Mesenchymal stem cell (in vitro differentiated cells and primary cell): ENCODE data around the gene SERPINB6.
A peak's percentile ranks its signal among the peaks of the same experiment; 100 is the strongest.

Source experiments
- DNase-seq: peaks from one replicate; pipeline ENCODE4 v3.0.0-alpha.2; 2013
- H2AFZ ChIP-seq: one replicate; pipeline ENCODE4 v1.6.1; 2013; ENCODE audit warnings: low read depth, mild to moderate bottlenecking, control low read depth, inconsistent platforms, low read length, moderate library complexity
- H2AK5ac ChIP-seq: 2 replicates; pipeline ENCODE4 v1.6.1; 2013; ENCODE audit warnings: low read length, moderate library complexity, mild to moderate bottlenecking, inconsistent platforms; ENCODE audit not compliant: severe bottlenecking
- H2BK120ac ChIP-seq: one replicate; pipeline ENCODE4 v1.6.1; 2013; ENCODE audit warnings: low read depth, mild to moderate bottlenecking, inconsistent platforms, low read length, moderate library complexity
- H2BK12ac ChIP-seq, 2 experiments: one replicate each; pipeline ENCODE4 v1.6.1; 2013; ENCODE audit warnings: inconsistent platforms in 2 of 2, low read length in 2 of 2, mild to moderate bottlenecking in 2 of 2, moderate library complexity in 2 of 2, control low read depth in 1 of 2
- H2BK15ac ChIP-seq: one replicate; pipeline ENCODE4 v1.6.1; 2013; ENCODE audit warnings: mild to moderate bottlenecking, low read depth, inconsistent platforms; ENCODE audit not compliant: poor library complexity, severe bottlenecking
- H2BK5ac ChIP-seq: 2 replicates; pipeline ENCODE4 v1.6.1; 2013; ENCODE audit warnings: low read depth, mild to moderate bottlenecking, low read length, control low read depth, inconsistent platforms; ENCODE audit not compliant: poor library complexity, severe bottlenecking
- H3K14ac ChIP-seq, 2 experiments: one replicate each; pipeline ENCODE4 v1.6.1; 2013; ENCODE audit warnings: inconsistent platforms in 2 of 2, low read length in 2 of 2, control low read depth in 1 of 2, mild to moderate bottlenecking in 1 of 2, moderate library complexity in 1 of 2
- H3K18ac ChIP-seq, 2 experiments: one replicate each; pipeline ENCODE4 v1.6.1; 2013; ENCODE audit warnings: inconsistent platforms in 2 of 2, low read length in 2 of 2, control low read depth in 1 of 2, low read depth in 1 of 2, mild to moderate bottlenecking in 1 of 2
- H3K23ac ChIP-seq, 2 experiments: one replicate each; pipeline ENCODE4 v1.6.1; 2013; ENCODE audit warnings: inconsistent platforms in 2 of 2, low read length in 2 of 2, mild to moderate bottlenecking in 2 of 2, moderate library complexity in 2 of 2, control low read depth in 1 of 2
- H3K27ac ChIP-seq: 2 replicates; pipeline ENCODE4 v1.5.1; 2013; ENCODE audit warnings: mild to moderate bottlenecking, moderate library complexity, low read length, control low read depth, inconsistent platforms; ENCODE audit not compliant: poor library complexity, severe bottlenecking
- H3K27me3 ChIP-seq, 2 experiments: 2 replicates each; pipeline versions ENCODE4 v1.6.1 to v1.7.0; 2013; ENCODE audit warnings: low read length in 2 of 2, mild to moderate bottlenecking in 2 of 2, moderate library complexity in 2 of 2, control low read depth in 1 of 2, inconsistent platforms in 1 of 2; ENCODE audit not compliant: control insufficient read depth in 1 of 2, insufficient read depth in 1 of 2
- H3K36me3 ChIP-seq, 2 experiments: 2 replicates each; pipeline versions ENCODE4 v1.6.1 to v1.7.0; 2013; ENCODE audit warnings: low read length in 2 of 2, control low read depth in 1 of 2, inconsistent platforms in 1 of 2, low read depth in 1 of 2, mild to moderate bottlenecking in 1 of 2; ENCODE audit not compliant: insufficient read depth in 2 of 2, control insufficient read depth in 1 of 2
- H3K4ac ChIP-seq, 2 experiments: one replicate each; pipeline ENCODE4 v1.6.1; 2013; ENCODE audit warnings: inconsistent platforms in 2 of 2, low read length in 2 of 2, mild to moderate bottlenecking in 2 of 2, moderate library complexity in 2 of 2, control low read depth in 1 of 2, low read depth in 1 of 2
- H3K4me1 ChIP-seq: 2 replicates; pipeline ENCODE4 v1.6.1; 2013; ENCODE audit warnings: low read depth, low read length, control low read depth; ENCODE audit not compliant: control insufficient read depth, insufficient read depth
- H3K4me2 ChIP-seq: 2 replicates; pipeline ENCODE4 v1.6.1; 2013; ENCODE audit warnings: low read length, mild to moderate bottlenecking, inconsistent platforms; ENCODE audit not compliant: poor library complexity, severe bottlenecking
- H3K4me3 ChIP-seq, 2 experiments: 2 replicates each; pipeline versions ENCODE4 v1.5.1 to v1.7.0; 2013; ENCODE audit warnings: low read length in 2 of 2, mild to moderate bottlenecking in 2 of 2, control low read depth in 1 of 2, low read depth in 1 of 2; ENCODE audit not compliant: insufficient read depth in 1 of 2
- H3K79me1 ChIP-seq: replicated peaks from 2 replicates; pipeline ENCODE4 v1.6.1; 2013; ENCODE audit warnings: mild to moderate bottlenecking, control low read depth, low read length, inconsistent platforms; ENCODE audit not compliant: poor library complexity, severe bottlenecking
- H3K9ac ChIP-seq: 2 replicates; pipeline ENCODE4 v1.7.0; 2013; ENCODE audit warnings: mild to moderate bottlenecking, low read length, moderate library complexity
- H3K9me3 ChIP-seq: 2 replicates; pipeline ENCODE4 v1.7.0; 2013; ENCODE audit warnings: mild to moderate bottlenecking, low read length; ENCODE audit not compliant: control insufficient read depth
- H4K8ac ChIP-seq: one replicate; pipeline ENCODE4 v1.6.1; 2013; ENCODE audit warnings: inconsistent platforms, mild to moderate bottlenecking, low read length, moderate library complexity
- H4K91ac ChIP-seq: one replicate; pipeline ENCODE4 v1.6.1; 2013; ENCODE audit warnings: mild to moderate bottlenecking, low read length, inconsistent platforms
- WGBS: methylation state at CpG from one replicate; pipeline ENCODE4 v1.1.7; 2013; ENCODE audit warnings: mixed read lengths; 5-methylcytosine and 5-hydroxymethylcytosine counted together

Gene SERPINB6

GRCh38 chr6:2986722-2987221, 15.4 kb upstream of the SERPINB6 start:
- H3K4me3 ChIP-seq: no peak overlapping the region
- no peak overlapping the region for H2BK15ac ChIP-seq
- no peak overlapping the region for H3K27ac ChIP-seq
- peak overlapping the region in 1 of 2 experiments; percentile 73 for H3K4ac ChIP-seq
- no peak overlapping the region for H2AFZ ChIP-seq
- no peaks in the 10 kb centered on the region for H3K36me3 ChIP-seq
- no peak overlapping the region for H2BK12ac ChIP-seq
- H2BK120ac ChIP-seq: no peak overlapping the region
- peak; percentile 24 for DNase-seq
- H3K79me1 ChIP-seq: peaks cover 1% of the 10 kb centered on the region
- no peak overlapping the region for H2AK5ac ChIP-seq
- no peak overlapping the region for H2BK5ac ChIP-seq
- no peaks in the 10 kb centered on the region for H3K9me3 ChIP-seq
- H3K9ac ChIP-seq: no peak overlapping the region
- no peak overlapping the region for H3K23ac ChIP-seq
- H4K8ac ChIP-seq: peak overlapping the region; percentile 19
- H3K18ac ChIP-seq: no peak overlapping the region
- H3K4me1 ChIP-seq: peaks cover 5% of the 10 kb centered on the region
- WGBS: 64% methylated on average over 3 of the region's 4 CpGs
- H3K27me3 ChIP-seq: no peaks in the 10 kb centered on the region
- H4K91ac ChIP-seq: no peak overlapping the region
- H3K14ac ChIP-seq: no peak overlapping the region
- H3K4me2 ChIP-seq: no peak overlapping the region

DNA sequence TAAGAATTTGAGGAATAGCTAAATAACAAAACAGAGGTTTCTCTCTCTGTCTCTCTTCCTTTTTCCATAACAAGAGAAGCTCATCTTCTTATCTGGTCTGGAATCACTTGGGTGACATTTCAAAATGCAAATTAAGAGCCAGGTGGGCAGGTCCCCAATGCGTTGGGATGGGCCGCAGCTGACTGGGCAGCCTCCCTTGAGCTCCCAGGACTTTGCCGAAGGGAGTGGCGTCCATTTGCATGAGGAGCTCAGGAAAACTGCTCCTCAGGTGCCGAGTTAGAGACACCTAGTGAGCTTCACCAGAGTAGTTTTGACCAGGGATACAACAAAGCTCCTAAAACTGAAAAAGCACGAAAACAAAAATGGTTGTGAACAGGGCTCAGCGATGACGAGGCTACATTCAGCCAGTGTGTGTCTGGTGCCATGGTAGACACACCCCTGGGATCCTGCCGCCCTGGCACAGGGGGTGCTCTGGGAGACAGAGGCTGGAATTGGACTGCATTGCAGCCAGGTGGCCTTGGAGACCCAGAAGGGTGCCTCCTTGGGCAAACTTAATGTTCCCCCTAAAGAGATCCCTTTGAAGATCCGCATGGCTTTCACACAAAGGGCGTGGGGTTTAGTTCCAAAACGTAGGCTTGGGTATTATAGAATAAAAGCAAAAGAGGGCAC, 13.5 kb upstream of the SERPINB6 start:
- H2BK12ac ChIP-seq: no peak overlapping the region
- 83% methylated on average over 12 of the region's 12 CpGs for WGBS
- H3K23ac ChIP-seq: no peak overlapping the region
- H3K9me3 ChIP-seq: no peaks in the 10 kb centered on the region
- no peak overlapping the region for H3K27ac ChIP-seq
- no peak overlapping the region for H3K18ac ChIP-seq
- no peak overlapping the region for H4K91ac ChIP-seq
- no peak overlapping the region for H3K14ac ChIP-seq
- H2BK15ac ChIP-seq: no peak overlapping the region
- H3K36me3 ChIP-seq: no peaks in the 10 kb centered on the region
- no peak for DNase-seq
- H3K4me1 ChIP-seq: peaks cover 5% of the 10 kb centered on the region
- H3K27me3 ChIP-seq: no peaks in the 10 kb centered on the region
- H2AFZ ChIP-seq: no peak overlapping the region
- H3K4me2 ChIP-seq: no peak overlapping the region
- no peak overlapping the region for H2BK5ac ChIP-seq
- no peak overlapping the region for H2BK120ac ChIP-seq
- H3K4ac ChIP-seq: no peak overlapping the region
- no peak overlapping the region for H3K4me3 ChIP-seq
- no peaks in the 10 kb centered on the region for H3K79me1 ChIP-seq
- H4K8ac ChIP-seq: peak overlapping the region; percentile 38
- no peak overlapping the region for H2AK5ac ChIP-seq
- H3K9ac ChIP-seq: no peak overlapping the region

DNA sequence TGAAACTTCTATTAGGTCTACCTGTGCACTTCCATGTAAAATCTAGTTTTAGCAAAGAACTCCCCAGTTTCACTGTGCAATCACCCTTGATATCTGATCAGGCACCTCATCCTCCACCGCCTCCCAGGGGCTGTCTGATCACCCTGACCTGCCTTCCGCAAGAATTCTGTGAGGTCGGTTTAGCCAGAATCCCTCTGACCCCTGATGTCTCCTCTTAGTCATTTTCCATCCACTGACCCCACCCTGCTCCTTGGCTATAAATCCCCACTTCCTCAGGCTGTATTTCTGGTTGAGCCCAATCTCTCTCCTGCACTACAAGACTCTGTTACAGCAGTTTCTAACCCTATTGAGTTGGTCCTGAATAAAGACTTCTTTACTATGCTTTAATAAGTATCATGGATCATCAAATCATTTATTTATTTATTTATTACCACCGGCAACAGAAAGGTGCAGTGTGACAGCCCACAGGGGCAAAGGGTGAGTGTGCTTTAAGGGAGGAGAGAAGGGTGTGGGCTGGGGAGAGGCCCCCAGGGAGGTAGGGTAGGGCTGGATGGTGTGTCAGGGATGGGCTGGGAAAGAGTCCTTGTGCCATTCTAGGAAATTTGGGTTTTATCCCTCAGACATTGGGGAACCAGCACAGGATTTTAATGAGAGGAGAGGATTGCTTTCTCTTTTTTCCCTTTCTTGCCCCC, 11.2 kb upstream of the SERPINB6 start:
- Histone ChIP-seq H2BK12ac (no peak overlapping the region), H3K27ac (no peak overlapping the region), H3K4me1 (no peaks in the 10 kb centered on the region), H3K4me2 (no peak overlapping the region), H2BK120ac (no peak overlapping the region), H3K79me1 (no peaks in the 10 kb centered on the region), H3K18ac (peak overlapping the region in 1 of 2 experiments; percentile 28), H2AK5ac (no peak overlapping the region), H2BK15ac (no peak overlapping the region), H3K14ac (no peak overlapping the region), H3K27me3 (no peaks in the 10 kb centered on the region), H4K8ac (no peak overlapping the region), H2BK5ac (no peak overlapping the region), H3K23ac (no peak overlapping the region), H3K9ac (no peak overlapping the region), H4K91ac (no peak overlapping the region), H3K9me3 (no peaks in the 10 kb centered on the region), H3K36me3 (no peaks in the 10 kb centered on the region), H3K4ac (no peak overlapping the region), H3K4me3 (no peak overlapping the region), H2AFZ (no peak overlapping the region)
- WGBS: 61% methylated on average over 4 of the region's 4 CpGs
- DNase-seq: no peak

DNA sequence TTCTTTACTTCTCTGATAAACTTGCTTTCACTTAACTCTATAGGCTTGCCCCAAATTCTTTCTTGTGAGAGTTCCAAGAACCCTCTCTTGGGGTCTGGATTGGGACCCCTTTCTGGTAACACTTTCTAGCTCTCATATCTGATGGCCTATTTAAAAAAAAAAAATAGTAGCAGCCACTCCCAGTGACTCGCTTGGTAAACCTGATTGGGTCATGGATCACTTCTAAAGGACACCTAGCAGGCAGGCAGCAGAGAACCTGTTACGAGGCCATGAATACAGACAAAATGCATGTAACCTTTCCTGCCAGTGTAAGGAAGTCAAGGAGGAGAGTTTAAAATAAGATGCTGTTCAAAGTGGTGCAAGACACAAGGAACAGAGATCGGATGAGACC, 9.1 kb upstream of the SERPINB6 start:
- no peak overlapping the region for H2BK120ac ChIP-seq
- no peak overlapping the region for H4K91ac ChIP-seq
- H3K4me1 ChIP-seq: peaks cover 5% of the 10 kb centered on the region
- no peak overlapping the region for H3K14ac ChIP-seq
- H3K9me3 ChIP-seq: no peaks in the 10 kb centered on the region
- no peak overlapping the region for H2BK15ac ChIP-seq
- H2BK12ac ChIP-seq: no peak overlapping the region
- H4K8ac ChIP-seq: no peak overlapping the region
- H3K4ac ChIP-seq: no peak overlapping the region
- no peaks in the 10 kb centered on the region for H3K27me3 ChIP-seq
- no peaks in the 10 kb centered on the region for H3K79me1 ChIP-seq
- WGBS: 96% methylated on average over 3 of the region's 3 CpGs
- H2AFZ ChIP-seq: no peak overlapping the region
- DNase-seq: no peak
- no peak overlapping the region for H3K27ac ChIP-seq
- H3K18ac ChIP-seq: no peak overlapping the region
- H3K23ac ChIP-seq: no peak overlapping the region
- H3K9ac ChIP-seq: no peak overlapping the region
- H2BK5ac ChIP-seq: no peak overlapping the region
- no peak overlapping the region for H3K4me3 ChIP-seq
- H3K4me2 ChIP-seq: no peak overlapping the region
- no peaks in the 10 kb centered on the region for H3K36me3 ChIP-seq
- no peak overlapping the region for H2AK5ac ChIP-seq
